Ramos (cell line): ENCODE results near the gene FRMD4B.

ENCODE experiments used
- in situ Hi-C: fragments of 300-500 bp; cut with MboI; formaldehyde crosslinking; loops from one replicate; pipeline ENCODE4 v1.14.3; 2022; ENCODE audit warnings: low sequenced_read_pairs; ENCODE audit not compliant: unreplicated experiment

FRMD4B gene

GRCh38 chr3:69407908-69408307 lies 22.0 kb upstream of the FRMD4B start:
- in situ Hi-C loops = no loop called here

DNA sequence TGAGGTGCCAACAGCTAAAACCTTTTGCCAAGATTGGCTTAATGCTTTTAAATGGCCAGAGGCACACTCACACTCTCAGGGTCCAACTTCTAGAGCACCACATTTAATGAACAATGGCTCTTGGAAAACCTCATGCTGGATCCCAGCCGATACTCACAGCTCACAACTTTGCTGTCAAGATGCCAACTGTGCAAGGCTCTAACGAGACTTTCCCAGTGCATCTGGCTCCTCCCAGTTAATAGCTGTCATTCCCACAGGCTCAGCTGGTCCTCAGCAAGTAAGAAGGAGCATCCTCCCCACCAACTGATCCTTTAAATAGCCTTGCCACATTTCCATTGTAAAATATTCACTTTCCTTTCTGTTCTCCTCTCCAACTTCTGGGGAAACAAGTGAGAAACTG lies 20.3 kb upstream of the FRMD4B start:
- in situ Hi-C loops = no loop called here

DNA sequence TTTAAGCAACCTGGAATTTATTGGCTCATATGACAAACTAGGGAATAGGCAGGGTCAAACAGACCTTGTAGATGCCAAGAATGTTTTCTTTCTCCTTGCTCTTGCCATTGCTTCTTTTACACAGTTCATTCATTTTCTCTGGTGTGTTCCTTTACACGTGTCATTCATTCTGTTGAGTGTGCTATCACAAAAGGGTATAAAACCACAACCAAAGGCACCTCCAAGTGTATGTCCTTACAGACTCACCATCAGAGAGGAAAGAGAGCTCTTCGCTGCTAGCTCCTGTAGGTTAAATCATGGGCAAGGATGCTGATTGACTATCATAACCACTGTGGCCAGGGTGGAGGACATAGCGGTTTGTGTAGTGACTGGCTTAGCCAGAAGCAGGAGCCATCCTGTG lies 19.2 kb upstream of the FRMD4B start:
- in situ Hi-C loops = no loop called here

DNA sequence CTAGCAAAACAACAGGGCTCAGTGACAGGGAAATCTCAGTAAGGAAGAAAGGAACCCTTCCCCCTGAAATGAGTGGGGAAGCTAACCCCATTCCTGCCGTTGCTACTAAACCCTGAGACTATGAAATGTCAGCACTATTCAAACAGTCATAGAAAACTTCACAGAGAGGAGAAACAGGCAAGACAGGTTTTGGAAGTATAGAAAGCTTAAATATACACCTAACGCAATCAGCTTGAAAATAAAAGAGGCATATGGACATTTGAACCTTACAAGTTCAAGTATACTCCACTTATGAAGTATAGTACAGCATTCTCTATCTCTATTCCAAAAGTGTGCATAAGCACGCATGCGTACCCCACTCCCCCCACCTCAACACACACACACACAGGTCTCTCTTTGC lies 17.6 kb upstream of the FRMD4B start:
- in situ Hi-C loops = no loop called here

GRCh38 chr3:69400683-69401082 lies 14.8 kb upstream of the FRMD4B start:
- in situ Hi-C loops = no loop called here

- in situ Hi-C loops = no loop called here
These were observed 7.0 kb upstream of the FRMD4B start for GRCh38 chr3:69392850-69393249.

DNA sequence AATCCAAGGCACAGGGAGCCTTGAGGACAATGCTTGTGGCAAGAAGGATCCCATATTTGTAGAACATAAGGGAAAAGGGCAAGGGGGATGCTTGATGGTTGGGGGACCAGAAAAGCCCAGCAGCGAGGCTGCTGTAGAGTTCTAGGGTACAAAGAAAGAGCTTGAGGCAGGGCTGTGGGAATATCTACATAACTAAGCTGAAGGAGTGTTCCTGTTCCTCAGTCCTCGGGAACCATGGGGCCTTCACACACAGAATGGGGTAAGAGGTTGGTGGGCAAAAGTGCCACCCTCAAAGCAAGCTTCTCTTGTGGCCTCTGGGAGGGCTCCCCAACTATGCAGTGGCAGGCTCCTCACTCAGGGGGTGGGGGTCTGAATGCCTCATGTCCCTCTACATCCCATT lies 6.5 kb upstream of the FRMD4B start:
- in situ Hi-C loops = no loop called here

- in situ Hi-C loops = no loop called here
These were observed 5.7 kb upstream of the FRMD4B start for GRCh38 chr3:69391554-69391953.

DNA sequence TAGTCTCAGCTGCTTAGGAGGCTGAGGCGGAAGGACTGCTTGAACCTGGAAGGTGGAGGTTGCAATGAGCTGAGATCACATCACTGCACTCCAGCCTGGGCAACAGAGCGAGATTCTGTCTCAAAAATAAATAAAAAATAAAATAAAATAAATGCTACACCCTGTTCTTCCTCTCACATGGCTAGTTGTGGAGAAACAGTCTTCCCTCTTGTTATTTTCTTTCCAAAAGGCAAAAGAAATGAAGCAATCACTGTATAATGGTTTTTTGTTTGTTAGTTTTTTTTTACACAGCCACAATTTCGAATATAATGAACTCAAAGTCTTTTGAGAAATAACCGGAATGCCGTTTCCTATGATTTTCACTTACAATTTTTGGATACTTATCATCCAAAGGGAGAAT lies 4.9 kb upstream of the FRMD4B start:
- in situ Hi-C loops = no loop called here

DNA sequence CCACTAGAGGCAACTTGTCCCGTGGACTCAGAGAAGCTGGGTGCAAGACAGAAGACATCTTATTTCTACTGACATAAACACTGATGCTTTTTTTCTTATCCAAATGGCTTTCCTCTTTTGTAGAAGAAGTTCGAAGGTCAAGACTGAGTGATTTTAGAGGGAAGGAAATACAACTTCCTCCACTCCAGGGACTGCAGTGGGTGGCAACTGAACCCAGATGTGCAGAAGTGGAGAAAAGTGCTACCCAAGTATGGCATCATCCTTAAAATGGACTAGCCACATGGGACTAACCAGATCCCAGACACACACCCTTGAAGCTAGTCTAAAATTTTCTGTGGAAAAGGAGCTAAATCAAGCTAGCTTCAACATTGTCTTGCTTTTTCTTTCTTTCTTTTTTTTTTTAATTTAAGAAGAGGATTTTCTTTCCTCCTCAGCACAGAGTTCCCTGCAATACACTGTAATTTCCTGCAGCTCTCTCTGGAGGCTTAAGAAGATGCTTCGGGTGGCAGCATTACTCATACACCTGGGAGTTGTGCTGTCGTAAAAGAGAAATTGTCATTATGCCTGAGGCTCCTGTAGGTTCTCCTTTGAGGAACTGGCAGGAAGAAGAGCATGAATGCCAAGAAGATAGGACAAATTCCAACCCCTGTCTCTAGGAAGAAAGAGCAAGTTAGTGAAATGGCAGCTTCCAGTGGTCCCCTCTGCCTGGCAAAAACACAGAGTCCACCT lies 3.8 kb upstream of the FRMD4B start:
- in situ Hi-C loops = no loop called here

DNA sequence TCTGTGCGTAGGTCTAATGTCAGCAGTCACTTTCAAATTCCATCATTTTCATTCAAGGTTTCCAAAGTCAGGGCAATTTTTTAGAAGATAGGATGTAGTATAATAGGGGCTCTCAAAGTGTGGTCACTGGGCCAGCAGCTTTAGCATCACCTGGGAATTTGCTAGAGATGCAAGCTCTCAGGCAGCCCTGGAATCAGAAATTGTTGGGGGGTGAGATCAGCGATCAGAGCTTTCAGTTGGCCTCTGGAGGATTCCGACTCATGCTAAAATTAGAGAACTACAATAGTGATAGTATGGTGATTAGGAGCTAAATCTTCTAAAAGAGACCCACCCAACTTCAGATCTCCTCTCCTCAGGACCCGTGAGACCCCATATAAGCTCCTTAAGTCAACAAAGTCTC lies 2.4 kb upstream of the FRMD4B start:
- in situ Hi-C loops = no loop called here

GRCh38 chr3:69386556-69387385 lies 883 bp upstream of the FRMD4B start:
- in situ Hi-C loops = no loop called here

- in situ Hi-C loops = no loop called here
These were observed 665 bp downstream of the FRMD4B start for GRCh38 chr3:69385123-69385722.

DNA sequence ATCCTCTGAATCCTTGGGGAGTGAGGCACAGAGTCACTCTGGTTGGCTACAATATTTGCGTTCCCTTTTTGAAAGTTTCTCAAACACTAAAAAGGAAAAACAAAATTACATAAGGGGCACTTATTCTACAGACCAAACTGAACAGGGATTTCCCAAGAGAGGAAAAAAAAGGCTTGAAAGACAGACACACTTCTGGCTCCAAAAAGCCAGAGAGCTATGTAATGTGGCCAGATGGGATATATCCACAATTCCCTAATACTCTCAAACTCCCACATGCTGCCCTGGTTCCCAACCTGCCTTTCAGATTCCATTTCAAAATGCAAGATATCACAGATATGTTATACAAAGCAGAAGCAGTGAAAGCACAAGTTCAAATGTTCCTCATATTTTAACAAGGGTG lies 1.6 kb downstream of the FRMD4B start:
- in situ Hi-C loops = no loop called here

GRCh38 chr3:69379661-69380060 lies 6.2 kb downstream of the FRMD4B start:
- in situ Hi-C loops = no loop called here

GRCh38 chr3:69378112-69378802 lies 7.6 kb downstream of the FRMD4B start:
- in situ Hi-C loops = no loop called here

DNA sequence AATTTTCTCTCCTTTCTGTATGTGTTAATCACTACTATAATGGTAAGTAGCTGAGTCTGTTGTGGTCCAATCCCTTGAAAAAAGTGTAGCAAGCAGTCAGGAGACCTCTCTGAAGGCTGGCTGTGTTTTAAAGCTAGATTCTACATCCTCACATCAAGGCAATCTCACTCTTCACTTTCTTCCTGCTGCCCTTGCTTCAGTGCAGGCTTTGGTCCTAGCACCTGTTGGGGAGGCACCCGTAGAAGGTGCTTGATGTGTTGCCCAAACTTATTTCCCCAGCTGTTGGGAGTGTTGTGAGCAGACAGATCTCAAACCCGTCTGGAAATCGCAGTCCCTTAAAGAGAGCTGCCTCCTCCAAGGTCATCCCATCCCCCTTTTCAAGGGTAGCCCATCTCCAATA lies 8.6 kb downstream of the FRMD4B start:
- in situ Hi-C loops = no loop called here

GRCh38 chr3:69376731-69377130 lies 9.2 kb downstream of the FRMD4B start:
- in situ Hi-C loops = no loop called here

GRCh38 chr3:69371816-69372215 lies 14.1 kb downstream of the FRMD4B start:
- in situ Hi-C loops = no loop called here

- in situ Hi-C loops = no loop called here
These were observed 15.0 kb downstream of the FRMD4B start for GRCh38 chr3:69370901-69371301.
